Colonic mucosa (tissue), 4 donors: ENCODE data around the gene TRPM2. TPM values are rescaled to one million over a fixed set of nuclear protein-coding genes. Genes with fewer than 3 reads are reported as not detected.
A peak's percentile ranks its signal among the peaks of the same experiment; 100 is the strongest.
"Not testable (repeated sequence)": the region's sequence is repeated elsewhere in the genome, so short reads cannot be mapped to it uniquely, and the experiment has no call there.

Experiments
- DNase-seq: peaks from one replicate; pipeline ENCODE4 v3.0.0-alpha.2; 2020
- H3K27ac ChIP-seq: fragments of 200-600 bp; one replicate; pipeline ENCODE4 v1.8.0; 2021
- H3K27me3 ChIP-seq: fragments of 200-600 bp; one replicate; pipeline ENCODE4 v1.8.0; 2021
- H3K36me3 ChIP-seq: fragments of 200-600 bp; one replicate; pipeline ENCODE4 v1.8.0; 2021
- H3K4me1 ChIP-seq: fragments of 200-600 bp; one replicate; pipeline ENCODE4 v1.8.0; 2021; ENCODE audit warnings: mild to moderate bottlenecking
- H3K4me3 ChIP-seq: fragments of 200-600 bp; one replicate; pipeline ENCODE4 v1.8.0; 2021
- H3K9ac ChIP-seq, 2 donors: one replicate each; pipeline ENCODE4 v1.7.0; 2013; ENCODE audit warnings: control low read depth in 2 of 2, low read depth in 2 of 2, low read length in 2 of 2
- H3K9me3 ChIP-seq: fragments of 200-600 bp; one replicate; pipeline ENCODE4 v1.8.0; 2021
- CTCF ChIP-seq: fragments of 200-600 bp; IDR thresholded peaks from one replicate; pipeline ENCODE4 v1.8.0; 2022; ENCODE audit warnings: antibody characterized with exemption, mild to moderate bottlenecking
- intact Hi-C: fragments of 100-400 bp; cut with DNase I; formaldehyde crosslinking; loops from one replicate; pipeline ENCODE4 v1.14.1; 2022
- total RNA-seq, 2 donors: library from RNA; stranded (reverse); fragmentation: NEBNext Ultra II Directional in 1 of 2; extraction: Animal tissue kit (Norgen Biotek cat#: 25700) in 1 of 2; gene quantifications; one replicate each; pipeline ENCODE4 v1.2.1, GENCODE V29; 2021
- donor health status: healthy.
- donor health status: DM: no; HTN: no; CAD: no.
- donor health status: DM: no; HTN: no; CAD: no.

Gene TRPM2
- total RNA-seq, 2 donors from 2014 or later = 2.6 to 4.2 TPM

- Histone ChIP-seq H3K9ac (peak overlapping the region in 1 of 2 donors; percentile 68), H3K36me3 (no peaks in the 10 kb centered on the region), H3K4me3 (peak overlapping the region; percentile 28), H3K27me3 (no peaks in the 10 kb centered on the region), H3K9me3 (no peaks in the 10 kb centered on the region), H3K27ac (peak overlapping the region; percentile 77), H3K4me1 (no peaks in the 10 kb centered on the region)
- peak; percentile 29 for TF ChIP-seq CTCF
- DNase-seq = peak; percentile 75
- intact Hi-C loops = no loop called here
These were observed 15.2 kb upstream of the TRPM2 start for GRCh38 chr21:44337941-44338895.

GRCh38 chr21:44338971-44339910 is 14.2 kb upstream of the TRPM2 start, which contains the start of gene CFAP410:
Gene CFAP410 (minus strand): TSS chr21:44339390. CDS start chr21:44339194, 196 bp downstream.
- no peak for TF ChIP-seq CTCF
- H3K9ac ChIP-seq = peak within 1 kb of the TSS; percentile 68 to 96

GRCh38 chr21:44341726-44342458 is 11.5 kb upstream of the TRPM2 start:
- H3K9me3 ChIP-seq, H3K4me1 ChIP-seq, H3K36me3 ChIP-seq, DNase-seq, H3K27ac ChIP-seq, H3K27me3 ChIP-seq, H3K9ac ChIP-seq, H3K4me3 ChIP-seq: not testable (repeated sequence)
- intact Hi-C loops = loop anchor here (10.0 kb wide), 1 partner anchor 463 kb away; the partner anchor contains the start of gene UBE2G2

More at GRCh38 chr21:44338971-44339910, 14.2 kb upstream of the TRPM2 start, which contains the start of gene CFAP410:
- no peaks in the 10 kb centered on the region for H3K36me3 ChIP-seq
- no peaks in the 10 kb centered on the region for H3K4me1 ChIP-seq
- H3K27me3 ChIP-seq = no peaks in the 10 kb centered on the region
- peak within 1 kb of the TSS; percentile 97 for H3K27ac ChIP-seq
- peak within 1 kb of the TSS; percentile 83 for H3K4me3 ChIP-seq
- no peaks in the 10 kb centered on the region for H3K9me3 ChIP-seq
- intact Hi-C loops = no loop called here
- DNase-seq = peak; percentile 91

GRCh38 chr21:44342981-44343380 is 10.4 kb upstream of the TRPM2 start:
- H3K27me3 ChIP-seq, H3K9me3 ChIP-seq, H3K4me1 ChIP-seq, H3K4me3 ChIP-seq, H3K36me3 ChIP-seq, DNase-seq, H3K27ac ChIP-seq, H3K9ac ChIP-seq: not testable (repeated sequence)
- intact Hi-C loops = loop anchor here (10.0 kb wide), 1 partner anchor 462 kb away; the partner anchor contains the start of gene UBE2G2

- Histone ChIP-seq H3K4me1 (no peaks in the 10 kb centered on the region), H3K27me3 (peaks cover 8% of the 10 kb centered on the region), H3K36me3 (no peaks in the 10 kb centered on the region), H3K9ac (no peak overlapping the region), H3K4me3 (no peak overlapping the region), H3K27ac (no peak overlapping the region), H3K9me3 (no peaks in the 10 kb centered on the region)
- TF ChIP-seq CTCF = no peak
- DNase-seq = no peak
- intact Hi-C loops = loop anchor here (10.0 kb wide), 1 partner anchor 460 kb away; the partner anchor contains the start of gene UBE2G2
These were observed 8.8 kb upstream of the TRPM2 start for GRCh38 chr21:44344541-44345183.
